Sigmoid colon (tissue), 4 donors: ENCODE data around the gene KDM5A.

Experiments used
- CTCF ChIP-seq, 4 experiments: fragments of 450-650 bp in 3 of 4; fragments of 200-600 bp in 1 of 4; IDR thresholded peaks; one replicate each; pipeline ENCODE4 v1.5.1; 2016 to 2019; ENCODE audit warnings: antibody characterized with exemption in 4 of 4, mild to moderate bottlenecking in 3 of 4, moderate library complexity in 2 of 4
- EP300 ChIP-seq, 4 donors: sonication (generic); formaldehyde crosslinking; IDR thresholded peaks; one replicate each; pipeline ENCODE4 v1.6.1; 2017; ENCODE audit warnings: antibody characterized with exemption in 4 of 4
- POLR2A ChIP-seq, 2 donors: fragments of 450-650 bp; IDR thresholded peaks; one replicate each; pipeline ENCODE4 v1.6.1; 2016; ENCODE audit warnings: antibody characterized with exemption in 2 of 2, mild to moderate bottlenecking in 2 of 2, moderate library complexity in 2 of 2
- POLR2AphosphoS5 ChIP-seq, 4 donors: sonication (generic); formaldehyde crosslinking; IDR thresholded peaks; one replicate each; pipeline ENCODE4 v1.6.1; 2017; ENCODE audit warnings: antibody characterized with exemption in 4 of 4

GRCh38 chr12:232731-233614 is 156.1 kb downstream of the KDM5A start:
- TF ChIP-seq CTCF (IDR thresholded peaks at IDR 0.05) = no peak
- TF ChIP-seq EP300 (IDR thresholded peaks at IDR 0.05) = no peak
- no peak for TF ChIP-seq POLR2AphosphoS5 (IDR thresholded peaks at IDR 0.05)
- no peak for TF ChIP-seq POLR2A (IDR thresholded peaks at IDR 0.05)
